Tibial nerve (tissue), 4 donors: ENCODE measurements around the gene XYLT1.

Source experiments
- CTCF ChIP-seq, 5 experiments: fragments of 200-600 bp in 3 of 5; fragments of 450-650 bp in 2 of 5; sonication (generic) in 3 of 5; IDR thresholded peaks; one replicate each; pipeline ENCODE4 v1.5.1; 2016 to 2019; ENCODE audit warnings: antibody characterized with exemption in 5 of 5, mild to moderate bottlenecking in 3 of 5, moderate library complexity in 2 of 5
- EP300 ChIP-seq, 2 donors: sonication (generic); formaldehyde crosslinking; IDR thresholded peaks; one replicate each; pipeline ENCODE4 v1.6.1; 2017; ENCODE audit warnings: antibody characterized with exemption in 2 of 2, mild to moderate bottlenecking in 1 of 2
- POLR2A ChIP-seq, 2 donors: fragments of 450-650 bp; IDR thresholded peaks; one replicate each; pipeline ENCODE4 v1.6.1; 2017; ENCODE audit warnings: antibody characterized with exemption in 2 of 2, mild to moderate bottlenecking in 2 of 2, moderate library complexity in 2 of 2

GRCh38 chr16:17296431-17296830, 174.3 kb downstream of the XYLT1 start:
- TF ChIP-seq CTCF (IDR thresholded peaks at IDR 0.05) (no peak), EP300 (IDR thresholded peaks at IDR 0.05) (no peak), POLR2A (IDR thresholded peaks at IDR 0.05) (no peak)
